ENCODE measurements around the gene TSHZ2.

DNA sequence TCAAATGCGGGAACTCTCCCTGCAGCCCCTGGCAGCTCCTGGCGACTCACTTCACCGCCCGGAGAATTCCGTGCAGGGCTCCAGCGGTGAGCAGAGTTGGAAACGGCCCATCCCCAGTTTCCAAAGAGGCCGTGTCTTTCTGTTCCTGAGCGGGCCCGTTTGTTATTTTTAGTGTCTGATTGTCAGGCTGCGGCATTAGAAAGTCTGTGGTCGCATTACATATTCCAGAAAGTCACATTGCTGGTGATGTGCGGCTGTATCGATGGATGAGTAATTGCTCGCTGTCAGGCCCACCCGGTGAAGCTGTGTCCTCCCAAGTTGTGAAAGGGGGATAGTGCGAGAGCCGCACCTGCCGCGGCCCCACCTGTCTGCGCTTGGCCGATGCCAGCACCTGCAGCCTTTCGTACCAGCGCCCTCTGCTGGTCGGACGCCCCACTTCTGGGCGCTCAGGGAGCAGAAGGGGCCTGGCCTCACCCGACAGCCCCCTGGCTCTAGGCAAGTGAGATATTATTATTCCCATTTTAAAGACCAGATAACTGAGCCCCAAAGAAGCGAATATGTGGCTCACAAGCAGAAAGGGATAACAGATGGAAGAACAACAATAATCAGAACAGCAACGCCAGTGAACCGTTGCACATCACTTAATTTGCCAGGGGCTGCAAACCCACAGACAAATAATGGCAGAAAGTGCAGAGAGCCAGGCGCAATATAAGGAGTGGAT, 244.9 kb downstream of the TSHZ2 start:
- TF ChIP-seq GATA2 (IDR thresholded peaks at IDR 0.05; ENCODE audit: low read depth, low read length): no peak
- no peak for TF ChIP-seq GATA3 (IDR thresholded peaks at IDR 0.05; ENCODE audit: low read depth, low read length)
